Left kidney (tissue), 2 donors: ENCODE results near the gene CCDC97. TPM values are rescaled to one million over a fixed set of nuclear protein-coding genes. Genes with fewer than 3 reads are reported as not detected.

Source experiments
- DNase-seq: peaks from one replicate; pipeline ENCODE4 v3.0.0-alpha.2; 2013
- polyA plus RNA-seq: library from polyadenylated mRNA; unstranded; fragments of 120-200 nt; gene quantifications from one replicate; pipeline ENCODE4 v1.2.1, GENCODE V29; 2013; ENCODE audit not compliant: insufficient read length

CCDC97 gene
- polyA plus RNA-seq, 1 donor, result 31.0 TPM

DNA sequence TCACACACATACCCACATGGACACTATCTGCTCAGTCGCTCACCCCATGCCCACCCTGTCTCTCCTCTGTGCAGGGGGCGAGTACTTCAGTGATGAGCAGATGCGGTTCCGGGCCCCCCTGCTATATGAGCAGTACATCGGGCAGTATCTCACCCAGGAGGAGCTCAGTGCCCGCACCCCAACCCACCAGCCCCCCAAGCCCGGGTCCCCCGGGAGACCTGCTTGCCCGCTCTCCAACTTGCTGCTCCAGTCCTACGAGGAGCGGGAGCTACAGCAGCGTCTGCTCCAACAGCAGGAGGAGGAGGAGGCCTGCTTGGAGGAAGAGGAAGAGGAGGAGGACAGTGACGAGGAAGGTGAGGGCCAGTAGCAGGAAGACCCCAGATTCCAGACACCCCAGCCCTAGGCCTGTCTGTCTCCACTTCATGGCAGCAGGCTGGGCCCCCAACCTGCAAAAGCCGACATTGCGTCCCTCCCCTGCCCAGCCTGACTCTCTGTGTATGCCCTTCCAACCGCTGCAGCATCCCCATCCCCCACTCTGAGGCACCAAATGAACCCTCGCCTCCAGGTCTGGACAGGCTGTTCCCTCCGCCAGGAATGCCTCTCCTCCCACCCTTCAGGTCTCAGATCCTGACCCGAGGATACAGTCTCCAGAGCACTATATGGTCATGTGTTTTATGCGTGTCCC is 9.7 kb downstream of the CCDC97 start:
- DNase-seq, result no peak

GRCh38 chr19:41320185-41320518 is 10.2 kb downstream of the CCDC97 start:
- no peak for DNase-seq

- DNase-seq, result no peak
Observed at GRCh38 chr19:41320568-41320967, 10.6 kb downstream of the CCDC97 start.

DNA sequence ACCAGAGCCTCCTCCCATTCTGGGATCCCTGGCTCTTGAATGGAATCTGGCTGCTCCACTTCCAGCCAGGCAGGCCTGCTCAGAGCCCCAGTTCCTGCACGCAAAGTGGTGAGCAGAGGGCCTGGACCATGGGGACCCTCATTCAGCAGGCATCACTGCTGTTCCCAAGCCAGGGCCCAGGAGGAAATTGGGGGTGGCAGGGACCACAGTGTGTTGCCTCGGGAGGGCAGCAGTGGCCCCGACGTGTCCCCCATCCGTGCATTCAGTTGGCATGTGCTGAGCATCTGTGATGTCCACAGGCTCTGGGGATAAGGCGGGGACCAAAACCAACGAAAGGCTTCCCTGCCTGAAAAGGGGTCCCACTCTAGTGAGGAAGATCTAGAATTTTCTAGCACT is 11.2 kb downstream of the CCDC97 start:
- no peak for DNase-seq

GRCh38 chr19:41321600-41322270 is 11.8 kb downstream of the CCDC97 start:
- DNase-seq, result no peak

DNA sequence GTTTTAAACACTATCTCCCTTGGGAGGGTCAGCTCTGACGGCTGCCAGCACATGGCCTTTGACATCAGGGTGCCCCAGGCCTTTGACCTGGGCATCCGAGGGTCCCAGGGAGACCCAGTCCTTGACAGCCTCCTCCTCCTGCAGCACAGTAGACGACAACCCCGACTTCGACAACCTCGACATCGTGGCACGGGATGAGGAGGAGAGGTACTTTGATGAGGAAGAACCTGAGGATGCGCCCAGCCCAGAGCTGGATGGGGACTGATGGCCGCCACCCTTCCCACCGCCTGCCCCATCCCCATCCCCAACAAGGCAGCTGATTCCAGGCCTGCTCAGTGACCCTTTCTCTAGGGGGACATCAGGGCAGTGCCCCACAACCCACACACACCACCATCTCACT is 12.5 kb downstream of the CCDC97 start:
- DNase-seq, result no peak

DNA sequence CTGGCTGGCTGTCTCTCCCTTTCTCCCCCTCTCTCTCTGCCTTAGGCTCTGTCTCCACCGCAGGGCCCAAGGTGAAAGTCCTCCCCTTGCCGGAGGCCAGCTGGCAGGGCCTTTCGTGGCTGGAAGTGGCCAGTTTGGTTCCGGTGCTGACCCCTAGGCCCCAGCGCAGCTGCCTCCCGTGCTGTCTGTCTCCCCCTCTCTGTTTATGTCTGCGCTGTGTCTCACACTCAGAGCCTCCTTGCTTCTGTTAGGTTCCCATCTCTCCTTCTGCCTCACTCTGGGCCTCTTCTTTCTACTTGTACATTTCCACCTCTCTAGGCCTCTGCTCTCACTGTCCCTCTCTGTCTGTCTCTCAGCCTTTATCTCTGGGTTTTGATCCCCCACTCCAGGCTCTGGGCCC is 13.1 kb downstream of the CCDC97 start:
- no peak for DNase-seq

- no peak for DNase-seq
Observed at GRCh38 chr19:41323430-41324125, 13.6 kb downstream of the CCDC97 start.

DNA sequence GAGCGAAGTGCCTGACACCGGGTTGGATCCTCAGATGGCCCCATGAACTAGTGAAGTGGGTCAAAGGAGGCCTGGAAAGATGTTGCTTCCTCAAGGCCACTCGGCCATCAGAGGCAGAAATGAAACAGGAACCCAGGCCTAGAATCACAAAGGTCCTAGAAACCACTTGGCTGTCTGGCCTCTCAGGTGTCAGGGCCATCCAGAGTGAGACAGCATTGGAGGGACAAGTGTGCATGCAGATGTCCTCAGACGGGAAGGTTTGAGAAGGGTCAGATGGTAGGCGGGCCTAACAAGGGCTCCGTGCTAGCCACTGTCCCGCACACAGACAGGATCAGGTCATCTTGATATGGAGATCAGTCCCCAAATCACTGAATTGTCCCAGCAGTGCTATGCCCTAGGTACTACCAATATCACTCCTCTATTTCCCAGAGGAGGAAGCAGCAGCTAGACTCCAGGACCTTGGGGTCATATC is 14.3 kb downstream of the CCDC97 start:
- no peak for DNase-seq

- no peak for DNase-seq
Observed at GRCh38 chr19:41324921-41325639, 15.1 kb downstream of the CCDC97 start.

DNA sequence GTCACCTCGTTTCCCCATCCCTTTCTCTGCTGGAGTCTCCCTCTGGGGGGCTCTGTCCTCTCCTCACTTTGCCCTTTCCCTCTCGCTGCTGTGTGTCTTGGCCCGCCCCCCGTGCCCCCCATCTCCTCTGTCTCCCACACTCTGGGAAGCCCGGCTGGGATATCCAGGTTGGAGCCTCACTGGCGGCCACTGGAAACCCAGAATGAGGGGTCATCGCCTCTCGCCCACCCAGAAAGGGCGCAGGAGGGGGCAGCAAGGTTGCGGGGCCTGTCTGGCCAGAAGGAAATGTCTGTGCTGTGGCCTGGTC is 15.6 kb downstream of the CCDC97 start:
- no peak for DNase-seq

- DNase-seq, result no peak
Observed at GRCh38 chr19:41325947-41326706, 16.2 kb downstream of the CCDC97 start.

DNA sequence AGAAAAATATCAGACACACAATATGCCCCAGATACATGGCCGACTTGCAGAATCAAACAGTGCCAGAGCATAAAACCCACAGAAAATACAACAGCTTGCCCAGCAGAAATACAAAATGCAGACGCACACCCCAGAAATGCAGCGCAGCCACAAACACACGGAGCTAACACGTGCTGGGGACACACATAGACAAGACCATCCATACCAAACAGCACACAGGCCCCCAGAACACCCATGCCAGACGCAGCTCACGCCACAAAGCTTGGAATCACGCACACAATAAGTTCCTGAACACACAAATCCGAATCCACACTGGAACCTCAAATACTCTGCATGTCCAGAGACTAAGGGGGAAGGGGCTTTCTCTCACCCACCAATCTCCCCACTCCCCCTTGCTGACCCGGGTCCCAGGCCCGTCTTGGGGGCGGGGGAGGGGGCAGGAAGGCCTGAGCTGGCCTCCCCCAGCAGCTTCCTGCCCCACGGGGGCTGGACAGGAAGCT is 17.2 kb downstream of the CCDC97 start:
- DNase-seq, result no peak

- no peak for DNase-seq
Observed at GRCh38 chr19:41327576-41328156, 17.7 kb downstream of the CCDC97 start.

DNA sequence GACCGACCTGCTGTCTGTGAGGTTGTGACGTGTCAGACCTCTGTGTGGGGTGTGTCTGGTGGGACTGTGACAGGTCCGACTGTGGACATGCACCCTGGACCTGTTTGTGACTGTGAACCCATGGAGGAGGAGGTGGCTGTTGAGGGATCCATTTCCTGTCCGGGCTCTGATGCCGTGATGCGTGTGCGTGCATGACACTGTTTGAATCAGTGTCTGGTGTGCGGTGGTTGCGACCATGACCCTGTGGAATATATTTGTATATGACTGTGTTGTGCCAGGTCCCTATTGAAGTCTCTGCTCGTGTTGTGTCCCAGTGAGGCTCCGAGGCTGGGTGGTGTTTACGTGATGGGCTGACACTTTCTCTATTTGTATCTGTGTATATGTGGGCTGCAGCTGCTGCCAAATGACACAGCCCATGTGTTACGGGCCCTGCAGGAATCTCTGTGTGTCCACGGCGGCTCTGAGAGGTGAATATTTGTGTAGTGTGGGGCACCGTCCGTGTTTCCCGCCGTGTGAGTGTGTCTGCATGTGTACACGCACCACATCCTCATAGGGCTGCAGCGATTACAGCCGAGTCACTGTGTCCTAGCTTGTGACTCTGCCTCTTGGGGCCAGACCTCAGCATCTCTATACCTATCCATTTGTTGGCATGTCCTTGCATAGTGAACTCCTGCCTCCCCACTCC is 18.3 kb downstream of the CCDC97 start:
- DNase-seq, result no peak

GRCh38 chr19:41328842-41329225 is 18.9 kb downstream of the CCDC97 start:
- no peak for DNase-seq

GRCh38 chr19:41330481-41330880 is 20.5 kb downstream of the CCDC97 start:
- no peak for DNase-seq

DNA sequence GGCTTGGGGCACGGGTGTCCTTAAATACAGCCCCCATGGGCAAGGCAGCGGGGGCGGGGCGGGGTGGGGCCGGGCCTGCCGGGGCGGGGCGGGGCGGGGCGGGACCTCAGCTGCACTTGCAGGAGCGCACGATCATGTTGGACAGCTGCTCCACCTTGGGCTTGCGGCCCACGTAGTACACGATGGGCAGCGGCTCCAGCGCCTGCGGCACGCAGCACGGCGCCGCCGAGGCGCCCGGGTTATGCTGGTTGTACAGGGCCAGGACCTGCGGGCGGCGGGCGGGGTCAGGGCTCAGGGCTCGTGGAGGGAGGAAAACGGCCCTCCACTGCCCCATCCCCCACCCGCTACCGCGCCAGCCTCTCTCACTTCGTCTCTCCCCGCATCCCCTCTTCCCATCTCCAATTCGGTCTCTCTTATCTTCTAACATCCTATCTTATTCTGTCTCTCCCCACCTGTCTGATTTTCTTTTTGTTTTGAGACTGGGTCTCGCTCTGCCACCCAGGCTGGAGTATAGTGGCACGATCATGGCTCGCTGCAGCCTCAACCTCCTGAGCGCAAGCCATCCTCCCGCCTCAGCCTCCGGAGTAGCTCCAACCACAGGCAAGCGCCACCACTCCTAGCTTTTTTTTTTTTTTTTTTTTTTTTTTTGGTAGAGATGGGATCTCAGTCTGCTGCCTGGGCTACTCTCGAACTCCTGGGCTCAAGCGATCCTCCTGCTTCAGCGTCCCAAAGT is 21.1 kb downstream of the CCDC97 start:
- DNase-seq, result no peak

DNA sequence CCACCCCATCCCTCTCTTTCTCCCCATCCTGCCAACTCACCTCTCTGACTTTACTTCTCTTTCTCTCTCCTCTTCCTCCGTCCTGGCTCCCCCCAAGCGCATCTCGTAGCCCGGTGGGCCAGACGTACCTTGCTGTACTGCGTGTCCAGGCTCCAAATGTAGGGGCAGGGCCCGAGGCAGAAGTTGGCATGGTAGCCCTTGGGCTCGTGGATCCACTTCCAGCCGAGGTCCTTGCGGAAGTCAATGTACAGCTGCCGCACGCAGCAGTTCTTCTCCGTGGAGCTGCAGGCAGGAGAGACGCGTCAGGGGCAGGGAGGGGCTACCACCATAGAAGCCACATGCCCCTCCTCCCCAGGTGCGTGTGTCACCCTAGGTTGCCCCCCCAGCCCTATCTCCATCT is 22.0 kb downstream of the CCDC97 start:
- DNase-seq, result no peak

DNA sequence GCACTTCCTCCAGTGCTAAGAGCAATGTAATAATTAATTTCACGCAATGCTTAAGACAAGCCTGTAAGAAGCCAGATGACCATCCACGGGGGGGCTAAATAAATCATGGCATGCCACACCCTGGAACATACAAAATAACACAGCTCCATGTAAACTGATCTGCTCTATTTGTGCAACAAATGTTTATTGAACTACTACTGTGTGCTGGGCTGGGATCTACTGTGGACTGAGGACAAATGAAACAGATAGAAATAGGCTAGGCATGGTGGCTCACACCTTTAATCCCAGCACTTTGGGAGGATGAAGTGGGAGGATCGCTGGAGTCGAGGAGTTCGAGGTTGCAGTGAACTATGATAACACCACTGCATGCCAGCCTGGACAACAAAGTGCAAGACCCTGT is 22.5 kb downstream of the CCDC97 start:
- no peak for DNase-seq
